ENCODE results near the gene ANKLE2.

- TF ChIP-seq POLR2AphosphoS5 (IDR thresholded peaks at IDR 0.05) (no peak), CTCF (IDR thresholded peaks at IDR 0.05) (no peak)
Measured at GRCh38 chr12:132736378-132736777, 25.3 kb downstream of the ANKLE2 start.

Measured in breast epithelium (tissue), 3 donors.